HCT116 (cell line): Measurements from ENCODE around the gene OPN1SW. TPM values are rescaled to one million over a fixed set of nuclear protein-coding genes. Genes with fewer than 3 reads are reported as not detected.

Experiments
- ATAC-seq: fragments of 200-7000 bp; cut with Tn5 transposase; 2 replicates; pipeline ENCODE4 v1.9.1; 2020; ENCODE audit warnings: mild to moderate bottlenecking, moderate library complexity
- BruUV-seq: library from RNA; stranded (reverse); fragments of 400-500 nt; replicated peaks from 2 replicates; lab custom pipeline; 2021; lab: Mats Ljungman, UMichigan
- CTCF ChIA-PET: fragments of 300-600 bp; sonication (Branson Sonifier 250); formaldehyde crosslinking; loops from one replicate; lab custom pipeline; 2021; ENCODE audit warnings: antibody characterized with exemption; lab: Charles Lee
- POLR2A ChIA-PET: fragments of 300-600, 350-600 bp; sonication (Branson Sonifier 250); formaldehyde crosslinking; loops from one replicate; lab custom pipeline; 2021; ENCODE audit warnings: antibody characterized with exemption; lab: Charles Lee
- RAD21 ChIA-PET, 2 experiments: fragments of 300-600 bp; sonication (Branson Sonifier 250); formaldehyde crosslinking; loops; one replicate each; lab custom pipeline; 2023; ENCODE audit warnings: low total read pairs in 2 of 2; ENCODE audit not compliant: uncharacterized antibody in 2 of 2, unreplicated experiment in 2 of 2, low non-redundant PET in 1 of 2; lab: Charles Lee
- DNase-seq: peaks from one replicate; pipeline ENCODE4 v3.0.0-alpha.2; 2010; ENCODE audit warnings: low read depth, low spot score
- H2AFZ ChIP-seq: fragments of 200-600 bp; shearing (Covaris generic), sonication (generic); 2 replicates; pipeline ENCODE4 v1.6.1; 2017; ENCODE audit warnings: low read depth, mixed run types, mixed read lengths, antibody characterized with exemption, low read length; ENCODE audit not compliant: poor library complexity, severe bottlenecking
- H3K27ac ChIP-seq: 2 replicates; pipeline ENCODE4 v1.5.1; 2012; ENCODE audit warnings: low read depth, low read length
- H3K27me3 ChIP-seq: fragments of 200-600 bp; sonication (generic); 2 replicates; pipeline ENCODE4 v1.6.1; 2016; ENCODE audit warnings: mixed run types, low read length, mixed read lengths; ENCODE audit not compliant: insufficient read depth
- H3K36me3 ChIP-seq, 2 experiments: fragments of 200-500 bp in 1 of 2; fragments of 200-600 bp in 1 of 2; sonication (Bioruptor generic) in 1 of 2; sonication (generic) in 1 of 2; 2 replicates each; pipeline versions ENCODE4 v1.5.1 to v1.6.1; 2014 to 2016; ENCODE audit warnings: low read length in 2 of 2, inconsistent platforms in 1 of 2, mixed read lengths in 1 of 2, mixed run types in 1 of 2; ENCODE audit not compliant: insufficient read depth in 2 of 2, control insufficient read depth in 1 of 2
- H3K4me1 ChIP-seq, 2 experiments: fragments of 200-600 bp in 1 of 2; sonication (generic) in 1 of 2; 2 replicates each; pipeline versions ENCODE4 v1.5.1 to v1.6.1; 2012 to 2017; ENCODE audit warnings: low read length in 2 of 2, inconsistent platforms in 1 of 2, mild to moderate bottlenecking in 1 of 2, mixed read lengths in 1 of 2, mixed run types in 1 of 2, moderate library complexity in 1 of 2; ENCODE audit not compliant: insufficient read depth in 2 of 2, control insufficient read depth in 1 of 2
- H3K4me2 ChIP-seq: fragments of 200-600 bp; sonication (generic); 2 replicates; pipeline ENCODE4 v1.6.1; 2017; ENCODE audit warnings: mixed run types, low read length, mixed read lengths
- H3K4me3 ChIP-seq, 2 experiments: fragments of 200-600 bp in 1 of 2; sonication (generic) in 1 of 2; replicated peaks in 1 of 2; 2 replicates each; pipeline ENCODE4 v1.5.1; 2011 to 2016; ENCODE audit warnings: low read length in 2 of 2, control low read depth in 1 of 2, low read depth in 1 of 2, mild to moderate bottlenecking in 1 of 2, mixed read lengths in 1 of 2, mixed run types in 1 of 2
- H3K79me2 ChIP-seq: fragments of 200-600 bp; sonication (generic); 2 replicates; pipeline ENCODE4 v1.6.1; 2017; ENCODE audit warnings: mild to moderate bottlenecking, mixed run types, low read length, moderate library complexity, mixed read lengths; ENCODE audit not compliant: insufficient read depth
- H3K9ac ChIP-seq: fragments of 200-600 bp; sonication (generic); 2 replicates; pipeline ENCODE4 v1.6.1; 2016; ENCODE audit warnings: low read length, mixed read lengths
- H3K9me2 ChIP-seq: fragments of 200-600 bp; sonication (generic), shearing (Covaris generic); 2 replicates; pipeline ENCODE4 v1.6.1; 2017; ENCODE audit warnings: mixed run types, mild to moderate bottlenecking, moderate library complexity; ENCODE audit not compliant: insufficient read depth
- H3K9me3 ChIP-seq, 2 experiments: fragments of 200-500 bp in 1 of 2; fragments of 200-600 bp in 1 of 2; sonication (Bioruptor generic) in 1 of 2; sonication (generic) in 1 of 2; 2 replicates each; pipeline ENCODE4 v1.6.1; 2014 to 2017; ENCODE audit warnings: low read length in 2 of 2, mixed read lengths in 2 of 2, inconsistent platforms in 1 of 2, low read depth in 1 of 2, mild to moderate bottlenecking in 1 of 2, mixed run types in 1 of 2, moderate library complexity in 1 of 2; ENCODE audit not compliant: control insufficient read depth in 1 of 2, insufficient read depth in 1 of 2
- H4K20me1 ChIP-seq: fragments of 200-600 bp; sonication (generic), shearing (Covaris generic); 2 replicates; pipeline ENCODE4 v1.6.1; 2017; ENCODE audit warnings: mixed run types, mild to moderate bottlenecking, moderate library complexity; ENCODE audit not compliant: insufficient read depth
- ATF3 ChIP-seq: IDR thresholded peaks from 2 replicates; pipeline ENCODE4 v1.6.1; 2012
- CBX3 ChIP-seq: IDR thresholded peaks from 2 replicates; pipeline ENCODE4 v1.6.1; 2012; ENCODE audit warnings: low read depth
- CEBPB ChIP-seq: IDR thresholded peaks from 2 replicates; pipeline ENCODE4 v1.6.1; 2012; ENCODE audit warnings: low read depth
- ELF1 ChIP-seq: IDR thresholded peaks from 2 replicates; pipeline ENCODE4 v1.6.1; 2012; ENCODE audit warnings: low read depth, borderline replicate concordance
- EZH2 ChIP-seq: fragments of 200-600 bp; sonication (generic); IDR thresholded peaks from 2 replicates; pipeline ENCODE4 v1.6.1; 2017; ENCODE audit warnings: antibody characterized with exemption, mixed run types
- EZH2phosphoT487 ChIP-seq: fragments of 200-600 bp; IDR thresholded peaks from 2 replicates; pipeline ENCODE4 v1.6.1; 2018; ENCODE audit warnings: antibody characterized with exemption, borderline replicate concordance
- FOSL1 ChIP-seq: IDR thresholded peaks from 2 replicates; pipeline ENCODE4 v1.6.1; 2012; ENCODE audit warnings: low read depth
- JUND ChIP-seq: IDR thresholded peaks from 2 replicates; pipeline ENCODE4 v1.6.1; 2012
- MAX ChIP-seq: IDR thresholded peaks from 2 replicates; pipeline ENCODE4 v1.6.1; 2012
- POLR2AphosphoS5 ChIP-seq: IDR thresholded peaks from 2 replicates; pipeline ENCODE4 v1.6.1; 2011; ENCODE audit warnings: mild to moderate bottlenecking, low read depth, low read length, moderate library complexity
- RAD21 ChIP-seq: IDR thresholded peaks from 2 replicates; pipeline ENCODE4 v1.6.1; 2012; ENCODE audit warnings: low read depth, mild to moderate bottlenecking
- SIN3A ChIP-seq: IDR thresholded peaks from 2 replicates; pipeline ENCODE4 v1.6.1; 2012; ENCODE audit warnings: low read depth
- SP1 ChIP-seq: IDR thresholded peaks from 2 replicates; pipeline ENCODE4 v1.6.1; 2012; ENCODE audit warnings: low read depth
- TCF7L2 ChIP-seq: IDR thresholded peaks from 2 replicates; pipeline ENCODE4 v1.7.0; 2011; ENCODE audit warnings: borderline replicate concordance, inconsistent platforms; ENCODE audit not compliant: insufficient read depth, insufficient read length; ENCODE audit errors: extremely low read depth
- ZFX ChIP-seq: fragments of 450-650 bp; IDR thresholded peaks from 2 replicates; pipeline ENCODE4 v1.6.1; 2017
- intact Hi-C: fragments of 100-400 bp; cut with micrococcal nuclease; formaldehyde crosslinking; loops from 2 replicates; pipeline ENCODE4 v1.10.0; 2022
- total RNA-seq: library from RNA; stranded (reverse); gene quantifications from one replicate; pipeline ENCODE4 v1.2.1, GENCODE V29; 2021; ENCODE audit not compliant: unreplicated experiment
- TF ChIP-seq, protein P1 (sequence below): IDR thresholded peaks from 2 replicates; pipeline ENCODE4 v1.6.1; 2011; ENCODE audit warnings: mild to moderate bottlenecking, low read length, moderate library complexity; ENCODE audit not compliant: insufficient replicate concordance; ENCODE audit errors: extremely low read depth
- TF ChIP-seq, protein P2 (sequence below): IDR thresholded peaks from 2 replicates; pipeline ENCODE4 v1.6.1; 2012; ENCODE audit warnings: low read depth

OPN1SW gene
- total RNA-seq, 1 experiment from 2014 or later = not detected

- H3K27ac ChIP-seq = no peak overlapping the region
- H3K4me1 ChIP-seq = no peaks in the 10 kb centered on the region
- no peaks in the 10 kb centered on the region for H3K27me3 ChIP-seq
- no peak for TF ChIP-seq ELF1
- no peak for TF ChIP-seq ATF3
- no peak for TF ChIP-seq TCF7L2
- no peak for TF ChIP-seq RAD21
- no peak for TF ChIP-seq POLR2AphosphoS5
- TF ChIP-seq FOSL1 = no peak
- no peak for TF ChIP-seq SIN3A
- TF ChIP-seq CBX3 = no peak
- no peak for TF ChIP-seq MAX
- TF ChIP-seq CEBPB = no peak
- no peak for TF ChIP-seq EZH2
- TF ChIP-seq EZH2phosphoT487 = no peak
- TF ChIP-seq, protein P1, sequence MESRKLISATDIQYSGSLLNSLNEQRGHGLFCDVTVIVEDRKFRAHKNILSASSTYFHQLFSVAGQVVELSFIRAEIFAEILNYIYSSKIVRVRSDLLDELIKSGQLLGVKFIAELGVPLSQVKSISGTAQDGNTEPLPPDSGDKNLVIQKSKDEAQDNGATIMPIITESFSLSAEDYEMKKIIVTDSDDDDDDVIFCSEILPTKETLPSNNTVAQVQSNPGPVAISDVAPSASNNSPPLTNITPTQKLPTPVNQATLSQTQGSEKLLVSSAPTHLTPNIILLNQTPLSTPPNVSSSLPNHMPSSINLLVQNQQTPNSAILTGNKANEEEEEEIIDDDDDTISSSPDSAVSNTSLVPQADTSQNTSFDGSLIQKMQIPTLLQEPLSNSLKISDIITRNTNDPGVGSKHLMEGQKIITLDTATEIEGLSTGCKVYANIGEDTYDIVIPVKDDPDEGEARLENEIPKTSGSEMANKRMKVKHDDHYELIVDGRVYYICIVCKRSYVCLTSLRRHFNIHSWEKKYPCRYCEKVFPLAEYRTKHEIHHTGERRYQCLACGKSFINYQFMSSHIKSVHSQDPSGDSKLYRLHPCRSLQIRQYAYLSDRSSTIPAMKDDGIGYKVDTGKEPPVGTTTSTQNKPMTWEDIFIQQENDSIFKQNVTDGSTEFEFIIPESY = no peak
- no peak for TF ChIP-seq ZFX
- TF ChIP-seq, protein P2, sequence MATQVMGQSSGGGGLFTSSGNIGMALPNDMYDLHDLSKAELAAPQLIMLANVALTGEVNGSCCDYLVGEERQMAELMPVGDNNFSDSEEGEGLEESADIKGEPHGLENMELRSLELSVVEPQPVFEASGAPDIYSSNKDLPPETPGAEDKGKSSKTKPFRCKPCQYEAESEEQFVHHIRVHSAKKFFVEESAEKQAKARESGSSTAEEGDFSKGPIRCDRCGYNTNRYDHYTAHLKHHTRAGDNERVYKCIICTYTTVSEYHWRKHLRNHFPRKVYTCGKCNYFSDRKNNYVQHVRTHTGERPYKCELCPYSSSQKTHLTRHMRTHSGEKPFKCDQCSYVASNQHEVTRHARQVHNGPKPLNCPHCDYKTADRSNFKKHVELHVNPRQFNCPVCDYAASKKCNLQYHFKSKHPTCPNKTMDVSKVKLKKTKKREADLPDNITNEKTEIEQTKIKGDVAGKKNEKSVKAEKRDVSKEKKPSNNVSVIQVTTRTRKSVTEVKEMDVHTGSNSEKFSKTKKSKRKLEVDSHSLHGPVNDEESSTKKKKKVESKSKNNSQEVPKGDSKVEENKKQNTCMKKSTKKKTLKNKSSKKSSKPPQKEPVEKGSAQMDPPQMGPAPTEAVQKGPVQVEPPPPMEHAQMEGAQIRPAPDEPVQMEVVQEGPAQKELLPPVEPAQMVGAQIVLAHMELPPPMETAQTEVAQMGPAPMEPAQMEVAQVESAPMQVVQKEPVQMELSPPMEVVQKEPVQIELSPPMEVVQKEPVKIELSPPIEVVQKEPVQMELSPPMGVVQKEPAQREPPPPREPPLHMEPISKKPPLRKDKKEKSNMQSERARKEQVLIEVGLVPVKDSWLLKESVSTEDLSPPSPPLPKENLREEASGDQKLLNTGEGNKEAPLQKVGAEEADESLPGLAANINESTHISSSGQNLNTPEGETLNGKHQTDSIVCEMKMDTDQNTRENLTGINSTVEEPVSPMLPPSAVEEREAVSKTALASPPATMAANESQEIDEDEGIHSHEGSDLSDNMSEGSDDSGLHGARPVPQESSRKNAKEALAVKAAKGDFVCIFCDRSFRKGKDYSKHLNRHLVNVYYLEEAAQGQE = no peak
- no peak for TF ChIP-seq SP1
- TF ChIP-seq JUND = no peak
- H3K9ac ChIP-seq = no peak overlapping the region
- H3K79me2 ChIP-seq = no peaks in the 10 kb centered on the region
- H3K36me3 ChIP-seq = peaks cover 32 to 54% of the 10 kb centered on the region in 2 experiments
- intact Hi-C loops = no loop called here
- ATAC-seq = no peak
- no peak overlapping the region for H3K4me3 ChIP-seq
- H2AFZ ChIP-seq = no peak overlapping the region
- no peak for DNase-seq
- BruUV-seq = no TSS peak
- no peaks in the 10 kb centered on the region for H3K9me2 ChIP-seq
- ChIA-PET CTCF (no interaction called here), POLR2A (no interaction called here), RAD21 (no interaction called here)
- H3K4me2 ChIP-seq = no peak overlapping the region
- no peaks in the 10 kb centered on the region for H4K20me1 ChIP-seq
- no peaks in the 10 kb centered on the region for H3K9me3 ChIP-seq
Measured at GRCh38 chr7:128770233-128770632, 5.4 kb downstream of the OPN1SW start.
